Stimulated activated CD4-positive, alpha-beta T cell treated with anti-CD3 and anti-CD28 coated beads, TNF-alpha, amount 100 ng/mL, for 1 hour (primary cell): Measurements from ENCODE around the gene ARRB1.

Experiments used
- DNase-seq, 3 donors: peaks; one replicate each; pipeline ENCODE4 v3.0.0-alpha.2; 2020; ENCODE audit warnings: low read depth in 3 of 3, low spot score in 1 of 3

ARRB1 gene

GRCh38 chr11:75303544-75304224 is 47.8 kb downstream of the ARRB1 start:
- no peak for DNase-seq

DNA sequence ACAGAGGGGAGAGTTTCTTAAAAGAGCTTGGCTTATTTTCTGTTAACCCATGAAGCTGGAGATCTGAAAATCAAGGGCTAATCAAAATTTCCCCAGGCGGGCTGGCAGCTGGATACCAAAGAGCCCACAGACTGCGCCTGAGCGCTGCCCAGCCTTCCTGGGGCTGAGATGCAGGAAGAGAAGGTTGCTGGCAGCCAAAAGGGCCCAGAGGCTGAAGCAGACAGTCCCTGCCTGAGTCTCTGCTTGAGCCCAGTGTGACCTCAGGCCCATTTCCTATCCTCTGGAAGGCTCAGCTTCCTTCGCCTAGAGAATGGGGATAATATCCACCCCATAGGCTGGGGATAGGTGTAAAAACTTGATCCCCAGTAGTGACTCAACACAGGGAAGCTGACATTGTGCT is 49.1 kb downstream of the ARRB1 start:
- DNase-seq, result no peak

DNA sequence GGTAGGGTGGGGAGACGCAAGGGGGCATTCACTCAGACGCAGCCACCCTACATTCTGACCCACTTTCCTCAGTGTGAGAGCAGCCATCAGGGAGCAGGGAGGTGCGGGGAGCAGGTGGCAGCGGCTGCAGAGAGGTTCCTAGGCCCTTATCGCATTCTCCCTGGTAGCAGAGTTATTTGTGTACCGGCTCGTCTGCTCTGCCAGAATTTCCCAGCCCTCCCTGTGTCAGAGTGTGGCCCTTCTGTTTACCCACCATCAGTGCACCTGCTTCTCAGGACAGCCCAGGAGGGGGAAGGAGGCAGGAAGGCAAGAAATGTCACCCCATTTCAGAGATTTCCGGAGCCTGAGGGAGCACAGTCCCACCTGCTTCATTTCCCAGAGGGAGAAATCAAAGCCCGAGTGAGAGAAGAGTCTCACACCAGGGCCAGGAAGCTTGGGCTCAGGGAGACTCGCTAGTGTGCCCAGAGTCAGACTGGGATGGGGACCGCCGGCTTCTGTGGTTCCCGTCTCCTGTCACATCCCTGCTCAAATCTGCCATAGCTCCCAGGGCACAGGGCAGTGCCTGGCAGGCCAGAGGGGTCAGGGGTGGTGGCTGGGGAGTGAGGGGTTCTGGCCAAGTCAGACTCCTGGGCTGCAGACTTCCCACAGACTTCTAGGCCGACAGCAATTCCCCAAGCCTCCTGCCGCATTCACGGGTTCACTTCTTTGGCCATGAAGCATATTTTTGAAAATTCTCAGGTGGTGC is 49.7 kb downstream of the ARRB1 start:
- no peak for DNase-seq

GRCh38 chr11:75301131-75301530 is 50.3 kb downstream of the ARRB1 start:
- DNase-seq, result no peak

DNA sequence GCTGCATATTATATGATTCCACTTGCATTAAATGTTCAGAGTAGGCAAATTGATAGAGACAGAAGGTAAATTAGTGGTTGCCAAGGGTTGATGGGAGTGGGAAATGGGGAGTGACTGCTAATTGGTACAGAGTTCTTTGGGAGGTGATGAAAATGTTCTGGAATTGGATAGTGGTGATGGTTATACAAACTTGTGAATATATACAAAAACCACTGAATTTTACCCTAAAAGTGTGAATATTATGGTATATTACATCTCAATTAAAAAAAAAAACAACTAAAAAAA is 52.5 kb downstream of the ARRB1 start:
- no peak for DNase-seq

- DNase-seq, result no peak
These were observed 53.1 kb downstream of the ARRB1 start for GRCh38 chr11:75298191-75298975.

DNA sequence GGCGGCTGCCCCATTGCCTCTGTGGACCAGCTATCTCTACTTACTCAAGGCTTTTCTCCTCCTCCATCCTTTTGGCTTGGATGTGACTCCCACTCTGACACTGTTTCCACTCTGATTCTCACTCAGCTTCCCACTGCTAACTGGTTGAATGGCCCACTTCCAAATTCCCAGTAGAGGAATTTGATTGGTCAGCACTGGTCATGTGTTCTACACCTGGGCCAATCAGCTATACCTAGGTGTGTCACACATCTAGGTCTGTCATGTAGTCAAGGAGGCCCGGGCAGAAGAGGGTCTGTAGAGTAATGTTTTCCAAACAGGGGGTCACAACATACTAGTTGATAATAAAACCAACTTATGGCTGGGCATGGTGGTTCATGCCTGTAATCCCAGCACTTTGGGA is 57.6 kb downstream of the ARRB1 start:
- no peak for DNase-seq

- DNase-seq, result no peak
These were observed 58.5 kb downstream of the ARRB1 start for GRCh38 chr11:75292943-75293342.

GRCh38 chr11:75291741-75292140 is 59.7 kb downstream of the ARRB1 start:
- no peak for DNase-seq

- no peak for DNase-seq
These were observed 61.5 kb downstream of the ARRB1 start for GRCh38 chr11:75289919-75290318.

DNA sequence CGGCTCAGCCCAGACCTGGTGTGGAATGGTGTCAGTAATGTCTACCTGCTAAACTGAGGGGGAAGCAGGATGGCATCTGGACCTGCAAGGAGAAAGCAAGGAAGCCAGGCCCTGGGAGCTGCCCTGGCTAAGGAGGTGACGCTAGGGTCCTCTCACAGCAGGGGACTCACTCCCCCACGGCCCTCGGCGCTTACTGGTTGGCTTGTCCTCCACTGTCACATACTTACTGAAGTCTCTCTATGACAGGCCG is 62.0 kb downstream of the ARRB1 start:
- no peak for DNase-seq

DNA sequence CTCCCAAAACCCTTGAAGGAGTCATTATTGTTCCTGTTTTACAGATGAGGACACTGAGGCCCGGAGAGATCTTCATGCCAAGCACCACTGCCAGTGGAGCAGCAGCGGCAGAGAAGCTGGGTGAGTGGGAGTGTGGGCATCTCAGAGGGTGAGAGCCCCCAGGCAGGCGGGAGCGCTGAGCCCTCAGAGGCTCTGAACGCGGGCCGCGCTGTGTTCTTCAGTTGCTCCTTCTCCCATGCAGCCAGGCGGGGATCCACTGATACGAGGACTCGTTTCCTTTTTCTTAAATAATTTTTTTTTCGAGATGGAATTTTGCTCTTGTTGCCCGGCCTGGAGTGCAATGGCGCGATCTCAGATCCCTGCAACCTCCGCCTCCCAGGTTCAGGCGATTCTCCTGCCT is 63.9 kb downstream of the ARRB1 start:
- DNase-seq, result no peak

DNA sequence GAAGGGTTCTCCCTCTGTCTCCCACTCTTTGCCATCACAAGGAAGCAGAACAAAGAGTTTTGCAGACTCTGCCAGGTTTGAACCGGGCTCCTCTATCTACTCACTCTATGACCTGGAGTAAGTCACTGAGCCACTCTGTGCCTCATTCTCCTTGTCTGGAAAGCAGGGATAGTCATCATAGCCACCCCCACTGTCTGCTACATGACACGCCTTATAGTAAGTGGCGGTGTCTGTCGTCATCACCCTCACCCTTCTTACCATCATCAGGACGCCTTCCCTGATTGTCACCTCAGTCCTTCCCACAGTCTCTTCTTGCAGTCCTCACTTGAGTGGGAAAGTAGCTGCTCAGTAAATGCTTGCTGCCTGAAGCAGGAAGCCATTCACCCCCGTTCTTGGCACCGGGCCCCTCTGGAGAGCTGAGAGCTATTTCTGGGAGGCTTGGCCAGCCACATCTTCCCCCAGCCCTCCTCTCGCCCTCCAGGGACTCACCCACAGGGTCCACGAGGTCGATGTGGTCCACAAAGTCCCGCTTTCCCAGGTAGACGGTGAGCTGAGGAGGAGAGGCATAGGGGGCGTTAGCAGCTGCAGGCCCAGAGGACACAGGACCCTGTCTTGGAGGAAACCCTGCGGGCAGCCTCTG is 64.5 kb downstream of the ARRB1 start:
- no peak for DNase-seq

DNA sequence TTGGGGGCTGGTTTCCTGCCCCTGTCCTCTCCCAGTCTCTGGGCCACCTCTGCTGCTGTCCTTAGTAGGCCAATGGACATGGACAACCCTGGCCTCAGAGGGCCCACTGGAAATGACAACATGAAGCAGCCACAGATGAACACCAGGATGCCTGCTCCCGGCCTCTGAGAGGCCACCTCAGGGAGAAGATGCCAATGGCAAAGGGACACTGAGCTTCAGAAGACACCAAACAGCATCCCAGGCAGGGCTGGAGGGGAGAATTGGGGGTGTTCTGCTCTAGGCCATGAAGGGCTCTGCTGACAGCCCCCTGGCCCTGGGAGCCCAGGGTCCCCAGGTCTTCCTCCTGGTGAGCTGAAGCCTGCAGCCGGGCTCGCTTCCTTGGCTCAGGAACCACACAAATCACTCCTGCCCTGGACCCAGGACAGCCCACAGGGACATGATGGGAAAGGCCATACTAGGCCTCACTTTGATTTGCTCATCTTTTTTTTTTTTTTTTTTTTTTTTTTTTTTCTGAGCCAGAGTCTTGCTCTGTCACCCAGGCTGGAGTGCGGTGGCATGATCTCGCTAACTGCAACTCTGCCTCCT is 65.6 kb downstream of the ARRB1 start:
- no peak for DNase-seq

DNA sequence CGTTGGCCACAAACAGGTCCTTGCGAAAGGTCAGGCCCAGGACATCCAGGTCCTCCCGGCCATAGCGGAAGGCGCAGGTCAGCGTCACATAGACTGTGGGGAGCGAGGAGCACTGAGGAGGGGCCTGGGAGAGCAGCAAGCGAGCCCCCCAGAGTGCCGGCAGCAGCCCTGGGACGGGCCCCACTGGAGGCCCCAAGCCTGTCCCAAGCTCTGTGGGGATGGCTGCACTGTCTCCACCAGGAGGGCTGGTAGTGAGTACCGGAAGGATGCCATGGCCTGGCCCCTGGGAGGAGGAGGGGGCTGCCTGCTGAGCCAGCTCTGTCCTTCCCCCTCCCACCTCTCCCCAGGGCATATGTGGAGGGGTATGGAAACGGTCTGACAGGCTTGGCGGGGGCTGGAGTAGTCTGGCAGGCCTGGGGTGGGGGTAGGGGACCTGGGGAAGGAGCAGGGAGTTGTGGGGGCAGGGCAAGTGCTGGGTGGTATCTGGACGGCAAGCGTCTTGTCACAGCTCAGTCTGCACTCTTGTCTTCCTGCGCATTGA is 68.0 kb downstream of the ARRB1 start:
- no peak for DNase-seq

GRCh38 chr11:75281469-75282095 is 69.9 kb downstream of the ARRB1 start:
- no peak for DNase-seq

DNA sequence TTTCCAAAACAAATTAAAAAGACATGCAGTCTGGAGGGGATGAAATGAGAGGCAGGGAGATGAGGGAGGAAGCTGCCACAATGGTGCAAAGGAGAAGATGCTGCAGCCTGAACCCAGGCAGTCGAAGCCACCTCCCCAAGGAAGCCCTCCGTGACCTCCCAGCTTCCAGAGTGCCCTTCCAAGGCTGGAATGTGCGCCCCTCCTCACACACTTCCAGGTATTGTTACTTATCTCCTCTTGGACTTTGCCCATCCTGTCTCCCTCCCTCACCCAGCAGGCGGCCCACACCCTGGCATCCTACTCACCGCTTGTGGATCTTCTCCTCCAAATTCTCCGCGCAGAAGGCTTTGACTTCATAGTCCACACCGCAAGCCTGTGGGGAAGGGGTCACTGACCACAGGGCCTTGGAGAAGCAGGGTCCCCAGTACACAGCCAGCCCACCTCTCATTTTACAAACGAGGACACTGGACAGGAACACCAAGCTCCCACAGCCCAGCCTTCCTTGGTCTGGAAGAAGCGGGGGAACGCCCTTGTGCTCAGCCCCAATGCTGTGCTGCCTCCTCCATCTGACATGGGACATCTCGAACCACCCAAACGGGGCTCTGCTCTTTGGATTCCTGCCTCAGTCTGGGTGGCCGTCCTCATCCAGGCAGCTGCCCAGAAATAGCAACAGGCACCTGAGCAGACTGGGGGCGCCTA is 70.5 kb downstream of the ARRB1 start:
- no peak for DNase-seq

- DNase-seq, result peak; percentile 35 to 59 (median 58)
These were observed 71.2 kb downstream of the ARRB1 start for GRCh38 chr11:75280227-75280701.

DNA sequence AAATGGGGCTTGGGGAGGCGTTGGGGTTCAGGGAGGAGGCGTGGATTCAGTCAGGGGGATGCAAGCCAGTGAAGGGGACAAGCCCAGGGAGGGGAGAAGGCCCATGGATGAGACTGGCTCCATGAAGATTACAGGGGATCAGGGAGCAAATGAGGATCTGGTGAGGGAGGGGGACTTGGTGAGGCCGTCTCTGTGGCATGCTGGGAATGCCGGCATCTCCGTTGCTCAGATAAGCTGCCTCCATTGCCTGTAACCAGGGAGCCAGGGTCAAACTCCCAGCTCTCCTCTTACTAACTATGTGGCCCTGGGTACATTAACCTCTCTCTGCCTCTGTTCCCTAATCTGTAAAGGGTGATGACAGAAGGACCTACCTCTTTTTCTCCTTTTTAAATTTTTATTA is 72.2 kb downstream of the ARRB1 start:
- no peak for DNase-seq
